HepG2 (cell line): ENCODE data around the gene SERHL2. TPM values are rescaled to one million over a fixed set of nuclear protein-coding genes. Genes with fewer than 3 reads are reported as not detected.

Experiments
- CAMTA2 ChIP-seq: sonication (generic); formaldehyde crosslinking; IDR thresholded peaks from 2 replicates; pipeline ENCODE4 v1.4.0; 2020; ENCODE audit warnings: mild to moderate bottlenecking, missing genetic modification reagents, borderline replicate concordance
- DNMT1 ChIP-seq: sonication (generic); formaldehyde crosslinking; IDR thresholded peaks from 2 replicates; pipeline ENCODE4 v1.5.1; 2020; ENCODE audit warnings: mild to moderate bottlenecking, missing genetic modification reagents
- ETV6 ChIP-seq: sonication (generic); formaldehyde crosslinking; conservative IDR thresholded peaks from 2 replicates; pipeline ENCODE4 v1.4.0; 2020; ENCODE audit warnings: missing genetic modification reagents
- FOXJ3 ChIP-seq: sonication (generic); formaldehyde crosslinking; IDR thresholded peaks from 2 replicates; pipeline ENCODE4 v1.4.0; 2020; ENCODE audit warnings: missing genetic modification reagents, mild to moderate bottlenecking, borderline replicate concordance
- KDM2A ChIP-seq: sonication (generic); formaldehyde crosslinking; IDR thresholded peaks from 2 replicates; pipeline ENCODE4 v1.4.0; 2020; ENCODE audit warnings: low read depth, missing genetic modification reagents, borderline replicate concordance
- NFIC ChIP-seq: IDR thresholded peaks from 2 replicates; pipeline ENCODE4 v1.6.1; 2012; ENCODE audit warnings: mild to moderate bottlenecking, low read length, inconsistent platforms
- NFYC ChIP-seq: IDR thresholded peaks from 2 replicates; pipeline ENCODE4 v1.6.1; 2016; ENCODE audit warnings: missing genetic modification reagents, missing compliant biosample characterization
- RBM22 ChIP-seq: fragments of 200-400 bp; formaldehyde crosslinking; optimal IDR thresholded peaks from 2 replicates; pipeline ENCODE3; 2017; ENCODE audit warnings: mild to moderate bottlenecking, low read length, moderate library complexity
- SP5 ChIP-seq: IDR thresholded peaks from 2 replicates; pipeline ENCODE4 v1.6.1; 2016; ENCODE audit warnings: low read depth, borderline replicate concordance
- TCF7L2 ChIP-seq: IDR thresholded peaks from 2 replicates; pipeline ENCODE4 v1.6.1; 2011; ENCODE audit warnings: mild to moderate bottlenecking, low read depth, low read length, moderate library complexity
- WIZ ChIP-seq: sonication (generic); formaldehyde crosslinking; IDR thresholded peaks from 2 replicates; pipeline ENCODE4 v1.5.1; 2020; ENCODE audit warnings: mild to moderate bottlenecking, missing genetic modification reagents
- ZBTB3 ChIP-seq: sonication (generic); formaldehyde crosslinking; IDR thresholded peaks from 2 replicates; pipeline ENCODE4 v1.4.0; 2020; ENCODE audit warnings: low read depth, mild to moderate bottlenecking, moderate library complexity, missing genetic modification reagents, borderline replicate concordance
- ZFP41 ChIP-seq: sonication (generic); formaldehyde crosslinking; IDR thresholded peaks from 2 replicates; pipeline ENCODE4 v1.4.0; 2020; ENCODE audit warnings: mild to moderate bottlenecking, missing genetic modification reagents, borderline replicate concordance
- ZNF101 ChIP-seq: sonication (generic); formaldehyde crosslinking; IDR thresholded peaks from 2 replicates; pipeline ENCODE4 v1.4.0; 2020; ENCODE audit warnings: mild to moderate bottlenecking, low read depth, missing genetic modification reagents, borderline replicate concordance
- ZNF33B ChIP-seq: sonication (generic); formaldehyde crosslinking; IDR thresholded peaks from 2 replicates; pipeline ENCODE4 v1.5.1; 2020; ENCODE audit warnings: mild to moderate bottlenecking, missing genetic modification reagents
- ZNF567 ChIP-seq: sonication (generic); formaldehyde crosslinking; IDR thresholded peaks from 2 replicates; pipeline ENCODE4 v1.8.1; 2023; ENCODE audit warnings: mild to moderate bottlenecking, missing genetic modification reagents, borderline replicate concordance
- ZNF569 ChIP-seq: sonication (generic); formaldehyde crosslinking; IDR thresholded peaks from 2 replicates; pipeline ENCODE4 v1.5.0; 2020; ENCODE audit warnings: mild to moderate bottlenecking, missing genetic modification reagents, moderate library complexity, borderline replicate concordance
- ZNF674 ChIP-seq: sonication (generic); formaldehyde crosslinking; IDR thresholded peaks from 2 replicates; pipeline ENCODE4 v1.5.0; 2020; ENCODE audit warnings: low read depth, mild to moderate bottlenecking, missing genetic modification reagents
- ZNF678 ChIP-seq: sonication (generic); formaldehyde crosslinking; IDR thresholded peaks from 2 replicates; pipeline ENCODE4 v1.4.0; 2020; ENCODE audit warnings: mild to moderate bottlenecking, missing genetic modification reagents
- ZNF777 ChIP-seq: sonication (generic); formaldehyde crosslinking; IDR thresholded peaks from 2 replicates; pipeline ENCODE4 v1.4.0; 2020; ENCODE audit warnings: missing genetic modification reagents
- ZSCAN29 ChIP-seq: sonication (generic); formaldehyde crosslinking; conservative IDR thresholded peaks from 2 replicates; pipeline ENCODE4 v1.4.0; 2020; ENCODE audit warnings: mild to moderate bottlenecking, missing genetic modification reagents
- ZZZ3 ChIP-seq: sonication (generic); formaldehyde crosslinking; IDR thresholded peaks from 2 replicates; pipeline ENCODE4 v1.4.0; 2020; ENCODE audit warnings: missing genetic modification reagents, mild to moderate bottlenecking, borderline replicate concordance
- polyA plus RNA-seq, 8 experiments: library from polyadenylated mRNA; depleted of rRNA in 3 of 8; stranded (reverse) in 7 of 8; unstranded in 1 of 8; fragments of >200 nt; fragmentation: Illumina TruSeq in 4 of 8; extraction: Trizol in 4 of 8; gene quantifications; 2 replicates each; pipeline versions ENCODE4 v1.2.1 to v1.2.3, GENCODE V29; 2011 to 2016; ENCODE audit warnings: low read depth in 4 of 8, missing spikeins in 1 of 8, mixed read lengths in 1 of 8; ENCODE audit not compliant: insufficient read depth in 1 of 8
- total RNA-seq, 5 experiments: library from RNA; depleted of rRNA; stranded (reverse); fragments of >200 nt; fragmentation: Illumina TruSeq; extraction: Trizol; gene quantifications; 2 replicates each; pipeline ENCODE4 v1.2.3, GENCODE V29; 2016; ENCODE audit warnings: low read depth in 1 of 5
- TF ChIP-seq, protein P1 (sequence below): sonication (generic); formaldehyde crosslinking; IDR thresholded peaks from 2 replicates; pipeline ENCODE4 v1.4.0; 2020; ENCODE audit warnings: missing genetic modification reagents, borderline replicate concordance
- TF ChIP-seq, protein P2 (sequence below): sonication (generic); formaldehyde crosslinking; IDR thresholded peaks from 2 replicates; pipeline ENCODE4 v1.4.0; 2020; ENCODE audit warnings: mild to moderate bottlenecking, missing genetic modification reagents, borderline replicate concordance
- TF ChIP-seq, protein P3 (sequence below): sonication (generic); formaldehyde crosslinking; IDR thresholded peaks from 2 replicates; pipeline ENCODE4 v1.5.0; 2020; ENCODE audit warnings: missing genetic modification reagents
- TF ChIP-seq, protein P4 (sequence below): sonication (generic); formaldehyde crosslinking; IDR thresholded peaks from 2 replicates; pipeline ENCODE4 v1.5.0; 2020; ENCODE audit warnings: mild to moderate bottlenecking, missing genetic modification reagents

The SERHL2 gene
- total and polyA plus RNA-seq, 2 of the 13 experiments (the other 11 are each of a cell fraction or from before 2014, with no cell fraction given) = 1.0 to 1.8 TPM

DNA sequence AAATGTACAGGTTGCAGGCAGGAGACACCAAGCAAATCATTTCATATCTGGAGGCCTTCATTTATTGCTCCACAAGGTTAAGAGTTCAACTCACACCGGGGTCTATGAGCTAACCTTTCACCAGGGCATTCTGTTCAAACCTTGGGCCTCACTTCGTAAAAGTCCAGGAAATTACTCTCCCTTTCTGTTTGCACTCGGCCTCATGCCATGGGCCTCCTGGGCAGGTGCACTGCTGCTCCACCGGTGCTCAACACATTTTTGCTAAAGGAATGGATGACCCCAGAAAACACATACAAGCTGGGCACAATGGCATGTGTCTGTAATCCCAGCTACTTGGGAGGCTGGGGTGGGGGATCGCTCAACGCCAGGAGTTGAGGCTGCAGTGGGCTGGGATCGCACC is 17.6 kb upstream of the SERHL2 start (continued):
- no peak for TF ChIP-seq ZNF33B (CRISPR knock-in tag)
- TF ChIP-seq, protein P1, sequence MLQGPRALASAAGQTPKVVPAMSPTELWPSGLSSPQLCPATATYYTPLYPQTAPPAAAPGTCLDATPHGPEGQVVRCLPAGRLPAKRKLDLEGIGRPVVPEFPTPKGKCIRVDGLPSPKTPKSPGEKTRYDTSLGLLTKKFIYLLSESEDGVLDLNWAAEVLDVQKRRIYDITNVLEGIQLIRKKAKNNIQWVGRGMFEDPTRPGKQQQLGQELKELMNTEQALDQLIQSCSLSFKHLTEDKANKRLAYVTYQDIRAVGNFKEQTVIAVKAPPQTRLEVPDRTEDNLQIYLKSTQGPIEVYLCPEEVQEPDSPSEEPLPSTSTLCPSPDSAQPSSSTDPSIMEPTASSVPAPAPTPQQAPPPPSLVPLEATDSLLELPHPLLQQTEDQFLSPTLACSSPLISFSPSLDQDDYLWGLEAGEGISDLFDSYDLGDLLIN (CRISPR knock-in tag) = no peak
- TF ChIP-seq ZNF101 = no peak
- TF ChIP-seq ZSCAN29 (CRISPR knock-in tag) = no peak
- no peak for TF ChIP-seq ZNF569 (CRISPR knock-in tag)
- 0 out of 2 replicates have a peak, but pooled peaks have one; percentile 15 for TF ChIP-seq NFYC
- TF ChIP-seq, protein P2, sequence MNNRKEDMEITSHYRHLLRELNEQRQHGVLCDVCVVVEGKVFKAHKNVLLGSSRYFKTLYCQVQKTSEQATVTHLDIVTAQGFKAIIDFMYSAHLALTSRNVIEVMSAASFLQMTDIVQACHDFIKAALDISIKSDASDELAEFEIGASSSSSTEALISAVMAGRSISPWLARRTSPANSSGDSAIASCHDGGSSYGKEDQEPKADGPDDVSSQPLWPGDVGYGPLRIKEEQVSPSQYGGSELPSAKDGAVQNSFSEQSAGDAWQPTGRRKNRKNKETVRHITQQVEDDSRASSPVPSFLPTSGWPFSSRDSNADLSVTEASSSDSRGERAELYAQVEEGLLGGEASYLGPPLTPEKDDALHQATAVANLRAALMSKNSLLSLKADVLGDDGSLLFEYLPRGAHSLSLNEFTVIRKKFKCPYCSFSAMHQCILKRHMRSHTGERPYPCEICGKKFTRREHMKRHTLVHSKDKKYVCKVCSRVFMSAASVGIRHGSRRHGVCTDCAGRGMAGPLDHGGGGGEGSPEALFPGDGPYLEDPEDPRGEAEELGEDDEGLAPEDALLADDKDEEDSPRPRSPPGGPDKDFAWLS = no peak
- TF ChIP-seq ZZZ3 (CRISPR knock-in tag) = no peak
- TF ChIP-seq ZNF678 (CRISPR knock-in tag) = no peak
- TF ChIP-seq WIZ (CRISPR knock-in tag) = no peak
- no peak for TF ChIP-seq FOXJ3
- no peak for TF ChIP-seq KDM2A (CRISPR knock-in tag)
- no peak for TF ChIP-seq NFIC
- TF ChIP-seq TCF7L2 = no peak
- TF ChIP-seq RBM22 = no peak
- TF ChIP-seq, protein P3, sequence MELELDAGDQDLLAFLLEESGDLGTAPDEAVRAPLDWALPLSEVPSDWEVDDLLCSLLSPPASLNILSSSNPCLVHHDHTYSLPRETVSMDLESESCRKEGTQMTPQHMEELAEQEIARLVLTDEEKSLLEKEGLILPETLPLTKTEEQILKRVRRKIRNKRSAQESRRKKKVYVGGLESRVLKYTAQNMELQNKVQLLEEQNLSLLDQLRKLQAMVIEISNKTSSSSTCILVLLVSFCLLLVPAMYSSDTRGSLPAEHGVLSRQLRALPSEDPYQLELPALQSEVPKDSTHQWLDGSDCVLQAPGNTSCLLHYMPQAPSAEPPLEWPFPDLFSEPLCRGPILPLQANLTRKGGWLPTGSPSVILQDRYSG (CRISPR knock-in tag) = 0 out of 2 replicates have a peak, but pooled peaks have one; percentile 50
- TF ChIP-seq ZNF777 (CRISPR knock-in tag) = no peak
- no peak for TF ChIP-seq ZNF674
- TF ChIP-seq CAMTA2 (CRISPR knock-in tag) = no peak
- TF ChIP-seq ZFP41 (CRISPR knock-in tag) = 0 out of 2 replicates have a peak, but pooled peaks have one; percentile 49
- TF ChIP-seq, protein P4, sequence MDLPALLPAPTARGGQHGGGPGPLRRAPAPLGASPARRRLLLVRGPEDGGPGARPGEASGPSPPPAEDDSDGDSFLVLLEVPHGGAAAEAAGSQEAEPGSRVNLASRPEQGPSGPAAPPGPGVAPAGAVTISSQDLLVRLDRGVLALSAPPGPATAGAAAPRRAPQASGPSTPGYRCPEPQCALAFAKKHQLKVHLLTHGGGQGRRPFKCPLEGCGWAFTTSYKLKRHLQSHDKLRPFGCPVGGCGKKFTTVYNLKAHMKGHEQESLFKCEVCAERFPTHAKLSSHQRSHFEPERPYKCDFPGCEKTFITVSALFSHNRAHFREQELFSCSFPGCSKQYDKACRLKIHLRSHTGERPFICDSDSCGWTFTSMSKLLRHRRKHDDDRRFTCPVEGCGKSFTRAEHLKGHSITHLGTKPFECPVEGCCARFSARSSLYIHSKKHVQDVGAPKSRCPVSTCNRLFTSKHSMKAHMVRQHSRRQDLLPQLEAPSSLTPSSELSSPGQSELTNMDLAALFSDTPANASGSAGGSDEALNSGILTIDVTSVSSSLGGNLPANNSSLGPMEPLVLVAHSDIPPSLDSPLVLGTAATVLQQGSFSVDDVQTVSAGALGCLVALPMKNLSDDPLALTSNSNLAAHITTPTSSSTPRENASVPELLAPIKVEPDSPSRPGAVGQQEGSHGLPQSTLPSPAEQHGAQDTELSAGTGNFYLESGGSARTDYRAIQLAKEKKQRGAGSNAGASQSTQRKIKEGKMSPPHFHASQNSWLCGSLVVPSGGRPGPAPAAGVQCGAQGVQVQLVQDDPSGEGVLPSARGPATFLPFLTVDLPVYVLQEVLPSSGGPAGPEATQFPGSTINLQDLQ (CRISPR knock-in tag) = no peak
- no peak for TF ChIP-seq ZBTB3 (CRISPR knock-in tag)
- no peak for TF ChIP-seq ETV6
- TF ChIP-seq DNMT1 (CRISPR knock-in tag) = no peak
- no peak for TF ChIP-seq SP5 (CRISPR knock-in tag)
- TF ChIP-seq ZNF567 (CRISPR knock-in tag) = no peak
